H4 (cell line): ENCODE data around the gene VTA1. TPM values are rescaled to one million over a fixed set of nuclear protein-coding genes. Genes with fewer than 3 reads are reported as not detected.
A peak's percentile ranks its signal among the peaks of the same experiment; 100 is the strongest.
"Not testable (repeated sequence)": the region's sequence is repeated elsewhere in the genome, so short reads cannot be mapped to it uniquely, and the experiment has no call there.

Experiments
- DNase-seq: peaks from one replicate; pipeline ENCODE4 v3.0.0-alpha.2; 2015; ENCODE audit warnings: low spot score
- total RNA-seq: library from RNA; depleted of rRNA; stranded (reverse); fragments of >200 nt; shearing (Covaris generic); gene quantifications from 2 replicates; pipeline ENCODE4 v1.2.3, GENCODE V29; 2014

Gene VTA1
- total RNA-seq, 1 experiment from 2014 or later = 66.7 TPM

DNA sequence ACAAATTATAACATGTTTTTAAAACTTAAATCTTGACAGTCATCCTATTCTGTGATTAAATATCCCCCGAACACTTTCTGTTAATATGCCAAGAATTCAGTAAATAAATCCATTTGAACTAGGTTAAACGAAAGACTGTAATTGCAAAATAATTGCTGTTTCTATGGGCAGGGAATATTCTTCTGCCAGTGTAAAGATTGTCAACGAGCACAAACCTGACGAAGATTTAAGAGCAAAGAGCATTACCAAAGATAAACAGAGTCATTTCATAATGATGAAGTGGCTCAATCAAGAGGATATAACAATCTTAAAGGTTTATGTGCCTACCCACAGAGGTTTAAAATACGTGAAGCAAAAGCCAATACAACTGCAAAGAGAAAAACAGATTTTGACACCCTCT, 78.5 kb downstream of the VTA1 start:
- DNase-seq = no peak

DNA sequence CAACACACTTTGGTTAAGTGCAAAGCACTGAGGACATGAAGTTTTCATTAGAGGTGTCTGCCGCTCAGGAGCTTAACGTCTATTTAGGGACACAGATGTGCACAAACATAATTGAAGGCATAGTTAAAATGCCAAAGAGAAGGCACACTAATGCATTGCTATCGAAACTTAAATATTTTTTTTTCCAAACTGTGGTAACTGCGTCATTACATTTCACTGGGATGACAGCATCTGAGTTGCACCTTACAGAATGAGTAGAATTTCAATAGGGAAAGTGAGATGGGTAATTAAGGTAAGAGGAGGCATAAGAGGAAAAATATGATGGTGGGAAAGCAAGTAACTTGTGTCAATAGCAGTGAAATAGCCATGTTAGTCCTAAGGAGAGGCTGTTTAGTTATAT, 79.7 kb downstream of the VTA1 start:
- DNase-seq = no peak

DNA sequence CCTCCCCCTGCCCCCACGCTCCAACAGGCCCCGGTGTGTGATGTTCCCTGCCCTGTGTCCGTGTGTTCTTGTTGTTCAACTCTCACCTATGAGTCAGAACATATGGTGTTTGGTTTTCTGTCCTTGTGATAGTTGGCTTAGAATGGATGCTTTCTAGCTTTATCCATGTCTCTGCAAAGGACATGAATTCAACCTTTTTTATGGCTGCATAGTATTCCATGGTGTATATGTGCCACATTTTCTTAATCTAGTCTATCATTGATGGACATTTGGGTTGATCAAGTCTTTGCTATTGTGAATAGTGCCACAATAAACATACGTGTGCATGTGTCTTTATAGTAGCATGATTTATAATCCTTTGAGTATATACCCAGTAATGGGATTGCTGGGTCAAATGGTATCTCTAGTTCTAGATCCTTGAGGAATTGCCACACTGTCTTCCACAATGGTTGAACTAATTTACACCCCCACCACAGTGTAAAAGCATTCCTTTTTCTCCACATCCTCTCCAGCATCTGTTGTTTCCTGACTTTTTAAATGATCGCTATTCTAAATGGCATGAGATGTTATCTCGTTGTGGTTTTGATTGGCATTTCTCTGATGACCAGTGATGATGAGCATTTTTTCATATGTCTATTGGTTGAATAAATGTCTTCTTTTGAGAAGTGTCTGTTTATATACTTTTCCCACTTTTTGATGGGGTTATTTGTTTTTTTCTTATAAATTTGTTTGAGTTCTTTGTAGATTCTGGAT, 82.6 kb downstream of the VTA1 start:
- DNase-seq = not testable (repeated sequence)

- peak; percentile 7 for DNase-seq
Observed at GRCh38 chr6:142232206-142233044, 85.4 kb downstream of the VTA1 start.

DNA sequence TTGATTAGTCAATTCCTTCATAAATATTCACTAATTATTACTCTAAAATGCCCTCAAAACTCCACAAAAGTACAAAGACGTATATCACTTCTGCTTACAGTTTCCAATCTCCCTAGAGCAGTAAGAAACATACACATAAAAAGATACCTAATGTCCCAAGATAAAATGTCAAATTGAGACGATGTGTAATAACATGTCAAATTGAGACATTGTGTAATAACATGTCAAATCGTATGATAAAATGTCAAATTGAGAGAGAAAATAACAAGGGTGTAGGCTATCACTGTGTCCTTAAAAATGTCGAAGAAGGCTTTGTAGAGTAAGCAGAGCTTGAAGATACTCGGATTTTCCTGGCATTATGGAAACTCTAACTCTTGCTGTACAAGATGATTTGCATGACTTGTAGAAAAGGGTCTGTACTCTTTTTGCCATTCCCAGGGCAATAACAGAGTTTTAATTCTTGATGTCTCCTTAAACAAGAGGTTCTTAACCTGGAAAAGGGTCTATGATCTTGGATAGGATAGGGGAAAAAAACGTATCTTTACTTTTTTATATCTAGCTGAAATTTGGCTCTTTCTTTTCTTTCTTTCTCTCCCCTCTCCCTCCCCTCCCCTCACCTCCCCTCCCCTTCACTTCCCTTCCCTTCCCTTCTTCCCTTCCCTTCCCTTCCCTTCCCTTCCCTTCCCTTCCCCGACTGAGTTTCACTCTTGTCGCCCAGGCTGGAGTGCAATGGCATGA, 87.1 kb downstream of the VTA1 start:
- no peak for DNase-seq

GRCh38 chr6:142235272-142235671, 88.2 kb downstream of the VTA1 start:
- no peak for DNase-seq

DNA sequence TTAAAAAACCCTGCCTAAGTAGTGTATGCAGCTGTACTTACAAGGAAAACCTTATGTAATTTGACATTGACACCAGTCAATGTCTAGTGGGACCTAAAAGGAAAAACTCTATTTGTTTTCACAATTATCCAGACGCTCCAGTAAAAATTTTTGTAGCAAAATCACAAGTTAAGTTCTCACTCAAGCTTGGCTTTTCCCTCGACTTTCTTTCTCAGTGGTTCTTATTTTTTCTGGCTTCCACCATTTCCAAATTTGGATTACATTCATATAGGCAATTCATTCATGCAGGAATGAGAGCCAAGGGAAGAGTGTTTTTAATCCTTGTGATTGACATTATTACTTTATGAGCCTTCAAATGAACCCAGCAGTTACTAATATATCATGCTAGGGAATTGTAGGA, 88.7 kb downstream of the VTA1 start:
- DNase-seq = no peak

GRCh38 chr6:142236691-142237090, 89.6 kb downstream of the VTA1 start:
- no peak for DNase-seq

GRCh38 chr6:142238881-142239280, 91.8 kb downstream of the VTA1 start:
- no peak for DNase-seq

- DNase-seq = no peak
Observed at GRCh38 chr6:142240179-142240578, 93.1 kb downstream of the VTA1 start.

- no peak for DNase-seq
Observed at GRCh38 chr6:142241061-142241460, 94.0 kb downstream of the VTA1 start.

DNA sequence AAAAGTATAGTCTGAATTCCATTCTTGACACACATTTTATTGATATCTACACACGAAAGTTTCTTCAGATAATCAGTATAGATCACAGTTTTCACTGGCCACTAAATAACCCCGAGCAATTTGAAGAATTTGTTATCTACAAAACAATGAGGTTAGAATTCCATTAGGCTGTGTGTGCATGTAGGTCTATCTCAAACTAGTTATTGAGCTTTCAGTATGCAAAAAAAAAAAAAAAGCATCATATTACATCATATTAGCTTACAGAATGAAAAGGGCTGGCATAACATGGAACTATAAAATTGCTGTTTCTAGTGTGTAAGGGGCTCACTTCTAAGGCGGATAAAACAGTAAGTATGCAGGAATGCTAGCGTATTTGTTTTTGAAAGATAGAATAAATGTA, 95.2 kb downstream of the VTA1 start:
- DNase-seq = no peak

DNA sequence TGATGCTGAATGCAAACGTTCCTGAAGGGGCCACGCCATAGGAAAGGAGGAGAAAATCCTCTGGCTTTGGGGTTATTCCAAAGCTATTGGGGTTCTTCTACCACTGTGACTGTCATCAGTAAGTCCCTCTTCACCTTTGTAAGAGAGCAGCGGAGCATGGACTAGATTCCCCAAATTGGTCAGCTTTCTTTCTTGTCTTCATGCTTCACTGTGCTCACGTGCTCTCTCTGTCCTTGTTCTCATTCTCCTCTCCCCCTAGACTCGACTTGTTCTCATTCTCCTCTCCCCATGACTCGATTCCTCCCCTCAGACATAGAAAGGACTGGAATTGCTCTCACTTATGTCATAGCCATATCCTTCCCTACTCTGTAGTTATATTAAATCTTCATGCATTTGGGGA, 99.9 kb downstream of the VTA1 start:
- DNase-seq = no peak

DNA sequence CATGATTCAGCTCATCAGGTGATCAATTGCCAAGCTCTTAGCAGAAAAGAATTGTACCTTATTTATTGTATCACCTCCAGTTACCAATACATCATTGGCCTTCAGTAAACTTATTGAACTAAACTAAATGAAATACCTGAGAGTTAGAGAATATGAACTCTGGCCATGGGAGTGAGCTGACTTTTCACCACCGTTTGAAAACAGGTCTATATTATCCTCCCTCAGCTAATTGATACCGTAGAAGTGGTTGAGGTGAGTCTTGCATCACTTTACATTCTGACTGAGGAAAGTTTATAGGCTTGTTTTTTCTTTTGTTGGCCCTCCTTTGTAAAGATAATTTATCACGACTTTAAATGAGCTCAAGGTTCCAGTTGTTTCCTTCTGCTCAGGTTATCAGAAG, 102.2 kb downstream of the VTA1 start:
- no peak for DNase-seq

DNA sequence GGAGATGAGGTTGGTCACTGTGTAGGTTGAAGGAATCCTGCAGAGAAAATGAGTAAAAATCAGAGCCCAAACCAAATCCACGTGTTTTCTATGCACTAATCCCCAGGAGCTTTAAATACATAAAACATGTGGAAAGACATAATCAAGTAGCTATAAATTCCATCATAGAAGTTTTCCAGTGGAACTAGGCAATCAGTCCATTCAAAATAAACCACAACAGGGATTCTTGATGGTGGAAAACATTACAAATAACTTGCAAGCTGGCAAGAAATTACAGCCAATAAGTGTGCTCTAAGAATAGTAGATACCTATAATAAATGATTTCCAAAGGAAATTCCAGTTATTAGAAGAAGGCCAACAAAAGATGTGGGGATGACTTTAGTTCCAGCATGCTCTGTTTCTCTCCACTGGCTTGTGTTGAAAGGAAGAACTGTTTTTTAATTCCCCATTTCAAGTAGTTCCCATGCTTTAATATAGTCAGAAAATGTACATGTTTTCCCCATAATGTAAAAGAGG, 104.9 kb downstream of the VTA1 start:
- no peak for DNase-seq

DNA sequence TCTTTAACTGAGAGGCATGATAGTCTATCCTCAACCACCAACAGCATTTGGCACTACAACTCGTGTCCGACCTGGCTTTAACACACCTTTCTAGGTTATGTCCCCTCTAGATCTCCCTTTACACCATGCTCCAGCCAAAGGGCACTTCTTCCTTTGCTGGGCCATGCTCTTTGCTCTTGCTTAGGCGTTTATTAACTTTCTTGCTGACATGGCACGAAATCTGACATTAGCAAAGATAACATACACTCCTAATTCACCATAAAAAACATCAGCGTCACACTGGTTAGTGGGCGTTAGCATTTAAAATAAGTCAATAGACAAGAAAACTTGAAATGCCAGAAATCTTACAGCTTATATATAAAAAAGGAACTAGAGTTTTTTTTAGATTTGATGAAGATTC, 107.5 kb downstream of the VTA1 start:
- no peak for DNase-seq

DNA sequence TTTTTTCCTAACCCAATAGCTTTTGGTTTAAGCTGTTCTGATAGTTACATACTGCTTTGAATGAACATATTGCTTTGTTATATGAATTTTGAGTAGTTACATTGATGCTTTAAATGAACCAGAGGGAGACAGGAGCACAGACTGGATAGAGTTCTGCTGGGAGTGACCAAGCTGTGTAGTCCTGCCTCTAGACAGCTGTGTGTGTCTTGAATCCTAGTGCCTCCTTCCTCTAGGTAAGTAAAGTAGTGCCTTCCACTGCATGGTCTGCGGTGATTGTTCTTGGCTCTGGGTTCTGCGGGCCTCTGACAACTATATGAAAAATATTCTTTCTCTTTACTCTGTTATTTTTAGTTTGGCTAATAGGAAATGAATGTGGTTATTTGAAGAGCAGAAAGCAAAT, 108.7 kb downstream of the VTA1 start:
- DNase-seq = no peak

GRCh38 chr6:142258305-142258704, 111.2 kb downstream of the VTA1 start:
- no peak for DNase-seq

- no peak for DNase-seq
Observed at GRCh38 chr6:142258757-142259156, 111.7 kb downstream of the VTA1 start.

DNA sequence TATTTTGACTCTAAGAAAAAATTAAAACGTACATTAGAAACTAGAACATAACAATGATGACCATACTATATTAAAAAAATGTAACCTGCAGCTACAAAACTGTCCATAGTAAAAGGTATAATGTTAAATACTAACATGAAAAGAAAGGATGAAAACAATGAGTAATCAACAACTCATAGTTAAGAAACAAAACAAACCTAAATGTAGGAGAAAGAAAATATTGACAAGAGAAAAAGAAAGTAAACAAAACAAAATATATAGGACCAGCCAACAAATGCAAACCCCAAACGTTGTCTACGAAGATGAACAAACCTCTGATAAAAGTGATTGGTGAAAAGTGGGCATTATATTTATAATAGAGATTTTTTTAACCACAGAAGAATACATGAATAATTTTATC, 113.7 kb downstream of the VTA1 start:
- DNase-seq = no peak

DNA sequence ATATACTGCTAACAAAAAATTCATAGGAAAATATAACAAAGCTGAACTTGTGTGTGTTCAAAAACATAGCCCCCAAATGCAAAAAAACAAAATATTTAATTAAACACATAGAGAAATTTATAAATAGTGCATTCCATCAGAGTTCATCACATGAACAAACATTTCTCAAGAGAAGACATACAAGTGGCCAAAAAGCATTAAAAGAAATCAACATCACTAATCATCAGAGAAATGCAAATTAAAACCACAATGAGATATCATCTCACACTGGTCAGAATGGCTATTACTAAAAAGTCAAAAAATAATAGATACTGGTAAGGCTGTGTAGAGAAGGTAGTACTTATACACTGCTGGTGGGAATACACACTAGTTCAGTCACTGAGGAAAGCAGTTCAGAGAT, 115.2 kb downstream of the VTA1 start:
- no peak for DNase-seq

DNA sequence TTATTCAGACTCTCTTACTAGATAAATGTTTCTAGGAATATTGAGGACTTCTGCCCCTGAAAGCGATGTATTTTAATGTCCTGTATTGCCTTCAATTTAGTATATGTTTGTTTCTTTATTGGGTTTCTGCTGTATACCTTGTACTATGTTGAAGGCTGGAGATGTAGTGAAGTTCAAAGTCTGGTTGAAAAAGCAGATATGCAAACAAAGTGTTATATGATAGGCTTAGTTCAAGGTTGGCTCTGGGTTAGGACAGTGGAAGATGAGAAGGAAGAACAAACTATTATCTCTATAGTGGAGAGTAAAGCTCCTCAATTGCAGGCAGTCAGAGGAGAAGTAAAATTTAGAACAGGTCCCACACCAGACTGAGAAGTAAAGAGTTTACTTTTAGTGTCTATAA, 118.4 kb downstream of the VTA1 start:
- DNase-seq = no peak
